ENCODE data around the gene FBXW7. TPM values are rescaled to one million over a fixed set of nuclear protein-coding genes. Genes with fewer than 3 reads are reported as not detected.

Gene FBXW7
- total RNA-seq, 1 donor from 2014 or later = 61.1 TPM

DNA sequence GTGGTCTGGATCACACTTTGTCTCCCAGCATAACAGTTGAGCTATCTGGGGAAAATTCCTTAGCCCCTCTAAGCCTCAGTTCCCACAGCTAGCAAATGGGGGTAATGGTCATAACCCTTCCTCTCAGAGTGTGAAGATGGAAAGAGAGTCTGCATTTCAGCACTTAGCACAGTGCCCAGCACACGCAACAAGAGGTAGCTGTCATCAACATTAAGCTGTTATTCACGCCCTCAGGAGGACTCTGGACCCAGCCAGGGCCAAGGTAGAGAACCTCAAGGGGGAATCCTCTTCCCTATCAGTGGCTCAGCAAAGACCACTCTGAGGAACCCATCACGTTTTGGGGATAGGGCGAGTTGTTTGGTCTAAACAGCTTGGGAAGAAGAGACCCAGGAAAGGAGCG lies 258.6 kb downstream of the FBXW7 start:
- H3K27me3 ChIP-seq = no peaks in the 10 kb centered on the region
- TF ChIP-seq, protein P1, sequence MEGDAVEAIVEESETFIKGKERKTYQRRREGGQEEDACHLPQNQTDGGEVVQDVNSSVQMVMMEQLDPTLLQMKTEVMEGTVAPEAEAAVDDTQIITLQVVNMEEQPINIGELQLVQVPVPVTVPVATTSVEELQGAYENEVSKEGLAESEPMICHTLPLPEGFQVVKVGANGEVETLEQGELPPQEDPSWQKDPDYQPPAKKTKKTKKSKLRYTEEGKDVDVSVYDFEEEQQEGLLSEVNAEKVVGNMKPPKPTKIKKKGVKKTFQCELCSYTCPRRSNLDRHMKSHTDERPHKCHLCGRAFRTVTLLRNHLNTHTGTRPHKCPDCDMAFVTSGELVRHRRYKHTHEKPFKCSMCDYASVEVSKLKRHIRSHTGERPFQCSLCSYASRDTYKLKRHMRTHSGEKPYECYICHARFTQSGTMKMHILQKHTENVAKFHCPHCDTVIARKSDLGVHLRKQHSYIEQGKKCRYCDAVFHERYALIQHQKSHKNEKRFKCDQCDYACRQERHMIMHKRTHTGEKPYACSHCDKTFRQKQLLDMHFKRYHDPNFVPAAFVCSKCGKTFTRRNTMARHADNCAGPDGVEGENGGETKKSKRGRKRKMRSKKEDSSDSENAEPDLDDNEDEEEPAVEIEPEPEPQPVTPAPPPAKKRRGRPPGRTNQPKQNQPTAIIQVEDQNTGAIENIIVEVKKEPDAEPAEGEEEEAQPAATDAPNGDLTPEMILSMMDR (IDR thresholded peaks at IDR 0.05) = no peak
- TF ChIP-seq POLR2AphosphoS5 (IDR thresholded peaks at IDR 0.05; ENCODE audit: insufficient read depth in 1 of 2, low read depth in 1 of 2) (no peak), POLR2A (IDR thresholded peaks at IDR 0.05) (no peak)
- intact Hi-C loops (cut with DNase I) = no loop called here
- no peak overlapping the region for H3K27ac ChIP-seq
- H3K4me1 ChIP-seq = no peaks in the 10 kb centered on the region
- DNase-seq (ENCODE audit: extremely low spot score in 2 of 2) = no peak
- no peaks in the 10 kb centered on the region for H3K36me3 ChIP-seq
- H3K9me3 ChIP-seq = no peaks in the 10 kb centered on the region
- no peak overlapping the region for H3K4me3 ChIP-seq

DNA sequence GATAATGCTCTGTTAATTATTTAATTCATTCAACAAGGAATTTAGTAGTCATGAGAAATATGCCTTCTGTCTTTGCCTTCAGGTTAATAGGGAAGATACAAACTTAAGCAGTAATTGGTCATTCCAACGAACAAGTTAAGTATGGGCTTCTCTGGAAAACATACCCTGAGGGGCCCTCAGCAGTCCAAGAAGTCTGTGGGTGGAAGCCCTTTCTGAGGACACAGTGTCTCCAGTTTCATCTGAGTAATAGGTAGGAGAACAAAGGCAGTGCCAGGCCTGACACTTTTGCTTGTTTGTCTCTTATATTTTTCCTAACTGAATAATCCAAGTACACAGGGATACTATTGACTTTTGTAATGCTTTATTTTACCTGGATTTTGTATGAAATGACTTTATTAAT lies 262.5 kb downstream of the FBXW7 start:
- H3K4me3 ChIP-seq = no peak overlapping the region
- H3K4me1 ChIP-seq = no peaks in the 10 kb centered on the region
- H3K9me3 ChIP-seq = no peaks in the 10 kb centered on the region
- DNase-seq (ENCODE audit: extremely low spot score in 2 of 2) = no peak
- intact Hi-C loops (cut with DNase I) = no loop called here
- no peak for TF ChIP-seq POLR2A (IDR thresholded peaks at IDR 0.05)
- no peak for TF ChIP-seq POLR2AphosphoS5 (IDR thresholded peaks at IDR 0.05; ENCODE audit: insufficient read depth in 1 of 2, low read depth in 1 of 2)
- TF ChIP-seq, protein P1 (IDR thresholded peaks at IDR 0.05) = no peak
- H3K27ac ChIP-seq = no peak overlapping the region
- no peaks in the 10 kb centered on the region for H3K27me3 ChIP-seq
- H3K36me3 ChIP-seq = no peaks in the 10 kb centered on the region

Small RNAs within 50 kb of the gene (microRNA-seq; reads per million reads assigned to microRNA genes)
- 1.9 reads per million for gene MIR3140 (ENCODE audit: borderline number of aligned reads, borderline replicate concordance)

Small RNAs within 50 kb of the gene (small RNA-seq; reads per million reads assigned to genes)
- not detected for gene MIR3140

Other genes with a start within 250 kb of the FBXW7 start
- 33.1 TPM for gene TMEM154, start 143.9 kb upstream of the FBXW7 start, total RNA-seq
- gene TIGD4, start 243.6 kb upstream of the FBXW7 start, total RNA-seq = 0.49 TPM
- gene ARFIP1, start 243.9 kb upstream of the FBXW7 start, total RNA-seq = 19.4 TPM